ENCODE data around the gene CDC40. TPM values are rescaled to one million over a fixed set of nuclear protein-coding genes. Genes with fewer than 3 reads are reported as not detected.

CDC40 gene
- total RNA-seq, 1 donor from 2014 or later = 23.2 TPM

DNA sequence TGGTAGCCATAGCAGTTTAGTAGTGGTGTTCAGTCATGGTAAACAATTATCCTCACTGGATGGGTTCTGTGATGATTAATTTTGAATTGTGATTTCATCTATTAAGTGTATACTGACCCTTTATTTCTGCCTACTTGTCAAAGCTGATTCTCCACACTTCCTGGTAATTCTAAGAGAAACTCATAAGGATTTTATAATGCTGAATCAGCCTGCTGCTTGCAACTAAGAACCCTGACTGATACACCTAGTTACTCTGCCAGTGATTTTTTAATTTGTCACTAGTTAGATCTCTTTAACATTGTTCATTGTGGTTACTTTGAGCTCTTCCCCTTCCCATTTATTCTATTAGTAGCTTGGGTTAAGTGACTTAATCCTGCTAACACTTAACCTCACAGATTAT is 8.6 kb downstream of the CDC40 start:
- Mint-ChIP-seq H3K36me3 (ENCODE audit: low read depth, unreplicated experiment) (peaks cover 1% of the 10 kb centered on the region), H3K4me3 (ENCODE audit: unreplicated experiment) (no peak overlapping the region), H3K27me3 (ENCODE audit: unreplicated experiment) (no peaks in the 10 kb centered on the region), H3K27ac (ENCODE audit: unreplicated experiment) (no peak overlapping the region), H3K9me3 (ENCODE audit: unreplicated experiment) (no peaks in the 10 kb centered on the region), H3K4me1 (ENCODE audit: unreplicated experiment) (no peaks in the 10 kb centered on the region)
- DNase-seq (ENCODE audit: low spot score) = no peak
- TF ChIP-seq, protein P1, sequence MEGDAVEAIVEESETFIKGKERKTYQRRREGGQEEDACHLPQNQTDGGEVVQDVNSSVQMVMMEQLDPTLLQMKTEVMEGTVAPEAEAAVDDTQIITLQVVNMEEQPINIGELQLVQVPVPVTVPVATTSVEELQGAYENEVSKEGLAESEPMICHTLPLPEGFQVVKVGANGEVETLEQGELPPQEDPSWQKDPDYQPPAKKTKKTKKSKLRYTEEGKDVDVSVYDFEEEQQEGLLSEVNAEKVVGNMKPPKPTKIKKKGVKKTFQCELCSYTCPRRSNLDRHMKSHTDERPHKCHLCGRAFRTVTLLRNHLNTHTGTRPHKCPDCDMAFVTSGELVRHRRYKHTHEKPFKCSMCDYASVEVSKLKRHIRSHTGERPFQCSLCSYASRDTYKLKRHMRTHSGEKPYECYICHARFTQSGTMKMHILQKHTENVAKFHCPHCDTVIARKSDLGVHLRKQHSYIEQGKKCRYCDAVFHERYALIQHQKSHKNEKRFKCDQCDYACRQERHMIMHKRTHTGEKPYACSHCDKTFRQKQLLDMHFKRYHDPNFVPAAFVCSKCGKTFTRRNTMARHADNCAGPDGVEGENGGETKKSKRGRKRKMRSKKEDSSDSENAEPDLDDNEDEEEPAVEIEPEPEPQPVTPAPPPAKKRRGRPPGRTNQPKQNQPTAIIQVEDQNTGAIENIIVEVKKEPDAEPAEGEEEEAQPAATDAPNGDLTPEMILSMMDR (IDR thresholded peaks at IDR 0.05; ENCODE audit: unreplicated experiment) = no peak

DNA sequence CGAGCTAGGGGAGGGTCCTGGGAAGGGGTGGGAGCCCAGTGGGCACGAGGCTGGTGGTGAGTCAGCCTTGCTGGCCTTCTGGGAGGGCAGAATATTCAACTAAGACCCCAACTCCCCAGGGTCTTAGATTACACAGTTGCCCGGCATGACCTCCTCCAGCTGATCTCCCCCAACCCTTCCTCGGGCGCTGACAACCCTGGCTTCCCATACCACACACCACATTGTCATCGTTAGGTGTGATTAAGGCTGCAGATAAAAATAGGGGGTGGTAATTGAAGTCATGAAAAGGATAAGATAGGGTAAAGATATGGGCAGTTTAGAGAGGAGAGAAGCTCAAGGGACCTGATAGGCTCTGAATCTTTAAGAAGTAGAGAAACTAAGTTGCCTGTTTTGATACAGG is 10.5 kb downstream of the CDC40 start:
- peaks cover 8% of the 10 kb centered on the region for H3K36me3 Mint-ChIP-seq (ENCODE audit: low read depth, unreplicated experiment)
- no peak overlapping the region for H3K4me3 Mint-ChIP-seq (ENCODE audit: unreplicated experiment)
- TF ChIP-seq, protein P1 (IDR thresholded peaks at IDR 0.05; ENCODE audit: unreplicated experiment) = no peak
- no peak overlapping the region for H3K27ac Mint-ChIP-seq (ENCODE audit: unreplicated experiment)
- H3K27me3 Mint-ChIP-seq (ENCODE audit: unreplicated experiment) = no peaks in the 10 kb centered on the region
- no peak for DNase-seq (ENCODE audit: low spot score)
- H3K4me1 Mint-ChIP-seq (ENCODE audit: unreplicated experiment) = no peaks in the 10 kb centered on the region
- H3K9me3 Mint-ChIP-seq (ENCODE audit: unreplicated experiment) = no peaks in the 10 kb centered on the region

DNA sequence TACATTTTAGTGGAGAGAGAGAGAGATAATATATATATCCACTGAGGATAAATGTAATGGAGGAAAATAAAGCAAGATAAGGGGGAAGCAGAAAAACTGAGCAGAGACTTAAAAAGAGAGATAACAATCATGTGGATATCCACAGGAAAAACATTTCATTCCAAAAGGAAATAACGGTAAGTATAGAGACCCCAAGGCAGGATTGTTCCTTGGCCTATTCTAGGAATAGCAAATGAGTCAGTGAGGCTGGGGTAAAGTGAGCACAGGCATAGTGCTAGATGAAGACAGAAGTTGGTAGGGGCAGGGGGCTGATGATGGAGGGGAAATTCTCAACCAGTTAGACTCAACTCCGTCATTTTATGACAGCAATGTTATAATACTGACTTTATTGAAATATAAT is 11.2 kb downstream of the CDC40 start:
- TF ChIP-seq, protein P1 (IDR thresholded peaks at IDR 0.05; ENCODE audit: unreplicated experiment) = no peak
- no peaks in the 10 kb centered on the region for H3K4me1 Mint-ChIP-seq (ENCODE audit: unreplicated experiment)
- no peak overlapping the region for H3K27ac Mint-ChIP-seq (ENCODE audit: unreplicated experiment)
- DNase-seq (ENCODE audit: low spot score) = no peak
- H3K27me3 Mint-ChIP-seq (ENCODE audit: unreplicated experiment) = no peaks in the 10 kb centered on the region
- no peaks in the 10 kb centered on the region for H3K9me3 Mint-ChIP-seq (ENCODE audit: unreplicated experiment)
- no peak overlapping the region for H3K4me3 Mint-ChIP-seq (ENCODE audit: unreplicated experiment)
- H3K36me3 Mint-ChIP-seq (ENCODE audit: low read depth, unreplicated experiment) = peaks cover 8% of the 10 kb centered on the region

DNA sequence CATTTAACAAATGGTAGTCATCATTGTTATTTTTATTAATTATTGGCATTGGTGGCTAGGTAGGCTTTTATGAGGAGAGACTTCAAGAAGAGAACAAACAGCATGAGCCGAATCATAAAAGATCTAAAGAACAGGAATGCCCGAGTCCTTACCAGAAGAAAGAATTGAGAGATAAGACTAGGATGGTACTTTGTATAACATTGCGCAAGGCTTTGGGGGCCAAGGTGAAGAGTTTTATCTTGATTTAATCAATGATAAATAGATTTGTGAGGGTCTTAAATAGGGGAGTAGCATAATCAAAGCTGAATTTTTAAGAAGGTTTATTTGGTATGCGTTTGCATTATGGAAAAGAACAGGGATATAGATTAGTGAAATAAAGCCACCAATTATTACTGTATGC is 15.4 kb downstream of the CDC40 start:
- H3K4me3 Mint-ChIP-seq (ENCODE audit: unreplicated experiment) = no peak overlapping the region
- H3K27me3 Mint-ChIP-seq (ENCODE audit: unreplicated experiment) = no peaks in the 10 kb centered on the region
- DNase-seq (ENCODE audit: low spot score) = no peak

DNA sequence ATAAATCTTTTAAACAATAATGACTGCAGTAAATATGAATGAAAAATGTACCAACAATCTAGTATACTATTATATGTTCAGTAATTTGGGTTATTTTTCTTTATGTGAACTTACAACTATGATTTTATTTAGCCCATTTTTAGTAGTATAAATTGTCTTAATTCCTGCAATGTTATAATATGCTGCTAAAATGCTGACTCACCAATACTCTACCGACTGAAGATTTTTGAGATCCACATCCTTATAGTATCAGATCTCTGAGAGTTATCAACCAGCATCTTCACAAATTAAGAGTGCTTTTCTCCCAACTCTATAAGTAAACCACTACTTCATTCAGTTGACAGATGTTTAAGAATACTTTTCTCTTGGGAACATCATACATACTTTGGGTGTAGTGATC is 16.6 kb downstream of the CDC40 start:
- Mint-ChIP-seq H3K4me1 (ENCODE audit: unreplicated experiment) (no peaks in the 10 kb centered on the region), H3K4me3 (ENCODE audit: unreplicated experiment) (no peak overlapping the region), H3K9me3 (ENCODE audit: unreplicated experiment) (no peaks in the 10 kb centered on the region), H3K27ac (ENCODE audit: unreplicated experiment) (no peak overlapping the region), H3K36me3 (ENCODE audit: low read depth, unreplicated experiment) (peaks cover 8% of the 10 kb centered on the region), H3K27me3 (ENCODE audit: unreplicated experiment) (no peaks in the 10 kb centered on the region)
- TF ChIP-seq, protein P1 (IDR thresholded peaks at IDR 0.05; ENCODE audit: unreplicated experiment) = no peak
- no peak for DNase-seq (ENCODE audit: low spot score)

More for the DNA sequence above, 15.4 kb downstream of the CDC40 start:
- peaks cover 8% of the 10 kb centered on the region for H3K36me3 Mint-ChIP-seq (ENCODE audit: low read depth, unreplicated experiment)
- no peaks in the 10 kb centered on the region for H3K9me3 Mint-ChIP-seq (ENCODE audit: unreplicated experiment)
- TF ChIP-seq, protein P1 (IDR thresholded peaks at IDR 0.05; ENCODE audit: unreplicated experiment) = no peak
- no peaks in the 10 kb centered on the region for H3K4me1 Mint-ChIP-seq (ENCODE audit: unreplicated experiment)
- H3K27ac Mint-ChIP-seq (ENCODE audit: unreplicated experiment) = no peak overlapping the region

Data from endothelial cell (in vitro differentiated cells).